Ovary (tissue), 9 donors: ENCODE results near the gene GALNT5. TPM values are rescaled to one million over a fixed set of nuclear protein-coding genes. Genes with fewer than 3 reads are reported as not detected.

ENCODE experiments used
- DNase-seq, 5 donors: peaks; one replicate each; pipeline ENCODE4 v3.0.0-alpha.2; 2019 to 2020
- H3K27ac ChIP-seq, 2 donors: fragments of 200-600 bp; one replicate each; pipeline versions ENCODE4 v1.5.1 to v1.8.0; 2019 to 2022
- H3K27me3 ChIP-seq: fragments of 200-600 bp; one replicate; pipeline ENCODE4 v1.8.0; 2022
- H3K36me3 ChIP-seq: fragments of 200-600 bp; sonication (generic); one replicate; pipeline ENCODE4 v1.5.1; 2019
- H3K4me1 ChIP-seq: one replicate; pipeline ENCODE4 v1.8.1; 2013; ENCODE audit warnings: mild to moderate bottlenecking, moderate library complexity; ENCODE audit not compliant: insufficient read depth
- H3K4me3 ChIP-seq: fragments of 200-600 bp; sonication (generic); one replicate; pipeline ENCODE4 v1.5.1; 2017
- H3K9me3 ChIP-seq, 2 donors: fragments of 200-600 bp in 1 of 2; sonication (generic) in 1 of 2; one replicate each; pipeline versions ENCODE4 v1.5.1 to v1.8.1; 2013 to 2019; ENCODE audit warnings: mild to moderate bottlenecking in 1 of 2, moderate library complexity in 1 of 2
- CTCF ChIP-seq, 3 donors: fragments of 450-650 bp in 2 of 3; fragments of 200-600 bp in 1 of 3; IDR thresholded peaks; one replicate each; pipeline versions ENCODE4 v1.5.1 to v1.8.0; 2016 to 2022; ENCODE audit warnings: antibody characterized with exemption in 3 of 3, mild to moderate bottlenecking in 1 of 3
- EP300 ChIP-seq: sonication (generic); formaldehyde crosslinking; IDR thresholded peaks from one replicate; pipeline ENCODE4 v1.6.1; 2017; ENCODE audit warnings: antibody characterized with exemption
- POLR2A ChIP-seq: fragments of 450-650 bp; IDR thresholded peaks from one replicate; pipeline ENCODE4 v1.6.1; 2017; ENCODE audit warnings: antibody characterized with exemption, mild to moderate bottlenecking, moderate library complexity
- WGBS, 3 donors: extraction: QIAGEN DNeasy Blood & Tissue Kit in 1 of 3; methylation state at CpG; one replicate each; pipeline versions ENCODE4 v1.1.5 to v1.1.7; 2013 to 2017; 5-methylcytosine and 5-hydroxymethylcytosine counted together
- intact Hi-C, 4 donors: fragments of 100-400 bp; cut with DNase I; formaldehyde crosslinking; loops; one replicate each; pipeline versions ENCODE4 v1.11.0 to v1.15.1; 2022 to 2023
- polyA plus RNA-seq, 2 donors: library from polyadenylated mRNA; stranded (reverse); fragments of 200-250 nt in 1 of 2; fragments of 350-450 nt in 1 of 2; fragmentation: Illumina TruSeq in 1 of 2; extraction: RNeasy Lipid Tissue Mini Kit (QIAGEN cat#74804) in 1 of 2; gene quantifications; one replicate each; pipeline ENCODE4 v1.2.3, GENCODE V29; 2013 to 2014
- total RNA-seq, 7 donors: library from RNA; depleted of rRNA in 2 of 7; stranded (reverse); fragments of >200 nt in 2 of 7; fragmentation: NEBNext Ultra II Directional in 3 of 7; extraction: Animal tissue kit (Norgen Biotek cat#: 25700) in 3 of 7; gene quantifications; one replicate each; pipeline versions ENCODE4 v1.1.0 to v1.2.4, GENCODE V29; 2016 to 2023
- donor health status: DM: no; HTN: no; CAD: no; lungs with moderate emphysema.
- donor health status: DM: no; HTN: no; CAD: no.
- donor health status: Bipolar disorder and iron deficiency.
- donor health status: DM: yes; HTN: yes; CAD: no.
- donor health status: DM: no; HTN: no; CAD: no.
- donor health status: DM: yes; HTN: yes; CAD: no.

GALNT5 gene
- total and polyA plus RNA-seq, 9 donors: 0.05 to 0.80 (median 0.15) TPM; not detected in 4

GRCh38 chr2:157264099-157264498 is 6.6 kb downstream of the GALNT5 start:
- 22 to 31% (median 22%) methylated on average over 3 of the region's 3 CpGs for WGBS, 3 donors
- no peaks in the 10 kb centered on the region for H3K36me3 ChIP-seq
- H3K4me3 ChIP-seq: no peak overlapping the region

GRCh38 chr2:157265825-157266224 is 8.3 kb downstream of the GALNT5 start:
- 89 to 94% (median 91%) methylated on average over 4 of the region's 4 CpGs for WGBS, 3 donors
- no peaks in the 10 kb centered on the region for H3K27me3 ChIP-seq
- intact Hi-C loops: no loop called here
- no peak for DNase-seq
- TF ChIP-seq POLR2A (no peak), EP300 (no peak), CTCF (IDR thresholded peaks at IDR 0.05) (no peak)
- H3K9me3 ChIP-seq: no peaks in the 10 kb centered on the region
- H3K36me3 ChIP-seq: no peaks in the 10 kb centered on the region
- no peak overlapping the region for H3K27ac ChIP-seq
- H3K4me3 ChIP-seq: no peak overlapping the region
- no peaks in the 10 kb centered on the region for H3K4me1 ChIP-seq

More at GRCh38 chr2:157264099-157264498, 6.6 kb downstream of the GALNT5 start:
- H3K27me3 ChIP-seq: no peaks in the 10 kb centered on the region
- no peak for DNase-seq
- no peaks in the 10 kb centered on the region for H3K4me1 ChIP-seq
- no peaks in the 10 kb centered on the region for H3K9me3 ChIP-seq
- TF ChIP-seq CTCF (IDR thresholded peaks at IDR 0.05): no peak
- TF ChIP-seq EP300: no peak
- no peak for TF ChIP-seq POLR2A
- no peak overlapping the region for H3K27ac ChIP-seq
- intact Hi-C loops: no loop called here

GRCh38 chr2:157267476-157267875 is 10.0 kb downstream of the GALNT5 start:
- no peak overlapping the region for H3K4me3 ChIP-seq
- no peaks in the 10 kb centered on the region for H3K9me3 ChIP-seq
- no peaks in the 10 kb centered on the region for H3K4me1 ChIP-seq
- no peak overlapping the region for H3K27ac ChIP-seq
- no peak for DNase-seq
- TF ChIP-seq CTCF (IDR thresholded peaks at IDR 0.05) (no peak), EP300 (no peak), POLR2A (no peak)
- no peaks in the 10 kb centered on the region for H3K36me3 ChIP-seq
- intact Hi-C loops: no loop called here
- H3K27me3 ChIP-seq: no peaks in the 10 kb centered on the region
- WGBS, 3 donors: 73 to 78% (median 77%) methylated on average over 2 of the region's 2 CpGs

- Histone ChIP-seq H3K4me3 (no peak overlapping the region), H3K4me1 (no peaks in the 10 kb centered on the region), H3K27me3 (no peaks in the 10 kb centered on the region), H3K27ac (no peak overlapping the region), H3K9me3 (no peaks in the 10 kb centered on the region), H3K36me3 (no peaks in the 10 kb centered on the region)
- 86 to 97% (median 91%) methylated on average over 2 of the region's 2 CpGs for WGBS, 3 donors
- TF ChIP-seq POLR2A (no peak), CTCF (IDR thresholded peaks at IDR 0.05) (no peak), EP300 (no peak)
- intact Hi-C loops: no loop called here
- DNase-seq: no peak
Measured at GRCh38 chr2:157269060-157269459, 11.6 kb downstream of the GALNT5 start.

- Histone ChIP-seq H3K4me3 (no peak overlapping the region), H3K27me3 (no peaks in the 10 kb centered on the region), H3K9me3 (no peaks in the 10 kb centered on the region), H3K27ac (no peak overlapping the region), H3K4me1 (no peaks in the 10 kb centered on the region), H3K36me3 (no peaks in the 10 kb centered on the region)
- TF ChIP-seq EP300 (no peak), POLR2A (no peak), CTCF (IDR thresholded peaks at IDR 0.05) (no peak)
- intact Hi-C loops: no loop called here
- WGBS, 3 donors: 71 to 84% (median 77%) methylated on average over 2 of the region's 2 CpGs
- no peak for DNase-seq
Measured at GRCh38 chr2:157269922-157270321, 12.4 kb downstream of the GALNT5 start.
